ENCODE data around the gene GAREM1.

GAREM1 gene

GRCh38 chr18:32455361-32455760 lies 15.3 kb downstream of the GAREM1 start:
- no peak for DNase-seq

- no peak for DNase-seq
Measured at GRCh38 chr18:32454593-32454992, 16.1 kb downstream of the GAREM1 start.

- no peak for DNase-seq
Measured at GRCh38 chr18:32450874-32451273, 19.8 kb downstream of the GAREM1 start.

- DNase-seq = no peak
Measured at GRCh38 chr18:32450026-32450691, 20.5 kb downstream of the GAREM1 start.

- DNase-seq = no peak
Measured at GRCh38 chr18:32446780-32447179, 23.9 kb downstream of the GAREM1 start.

GRCh38 chr18:32445846-32446245 lies 24.8 kb downstream of the GAREM1 start:
- DNase-seq = no peak

- no peak for DNase-seq
Measured at GRCh38 chr18:32443706-32444215, 26.9 kb downstream of the GAREM1 start.

GRCh38 chr18:32443033-32443705 lies 27.5 kb downstream of the GAREM1 start:
- no peak for DNase-seq

- no peak for DNase-seq
Measured at GRCh38 chr18:32442575-32442974, 28.1 kb downstream of the GAREM1 start.

- DNase-seq = no peak
Measured at GRCh38 chr18:32441533-32441932, 29.1 kb downstream of the GAREM1 start.

- DNase-seq = no peak
Measured at GRCh38 chr18:32440518-32440917, 30.2 kb downstream of the GAREM1 start.

- no peak for DNase-seq
Measured at GRCh38 chr18:32439802-32440201, 30.9 kb downstream of the GAREM1 start.

GRCh38 chr18:32439241-32439640 lies 31.4 kb downstream of the GAREM1 start:
- no peak for DNase-seq

GRCh38 chr18:32438173-32438572 lies 32.5 kb downstream of the GAREM1 start:
- DNase-seq = no peak

GRCh38 chr18:32437100-32437834 lies 33.4 kb downstream of the GAREM1 start:
- no peak for DNase-seq

GRCh38 chr18:32435631-32436500 lies 34.8 kb downstream of the GAREM1 start:
- no peak for DNase-seq

- no peak for DNase-seq
Measured at GRCh38 chr18:32431753-32432152, 38.9 kb downstream of the GAREM1 start.

- DNase-seq = no peak
Measured at GRCh38 chr18:32429402-32429801, 41.3 kb downstream of the GAREM1 start.

GRCh38 chr18:32427084-32427900 lies 43.4 kb downstream of the GAREM1 start:
- DNase-seq = no peak

- DNase-seq = no peak
Measured at GRCh38 chr18:32425466-32425865, 45.2 kb downstream of the GAREM1 start.

GRCh38 chr18:32424696-32425095 lies 46.0 kb downstream of the GAREM1 start:
- DNase-seq = no peak

Measured in activated naive CD4-positive, alpha-beta T cell (primary cell).